GM12801 (cell line): ENCODE results near the gene KRTAP1-1.
"Not testable (repeated sequence)": the region's sequence is repeated elsewhere in the genome, so short reads cannot be mapped to it uniquely, and the experiment has no call there.

ENCODE experiments used
- TF ChIP-seq, protein P1 (sequence below): IDR thresholded peaks from one replicate; pipeline ENCODE4 v1.5.1; 2011; ENCODE audit warnings: control low read depth; ENCODE audit not compliant: insufficient read length; ENCODE audit errors: extremely low read depth

The KRTAP1-1 gene

DNA sequence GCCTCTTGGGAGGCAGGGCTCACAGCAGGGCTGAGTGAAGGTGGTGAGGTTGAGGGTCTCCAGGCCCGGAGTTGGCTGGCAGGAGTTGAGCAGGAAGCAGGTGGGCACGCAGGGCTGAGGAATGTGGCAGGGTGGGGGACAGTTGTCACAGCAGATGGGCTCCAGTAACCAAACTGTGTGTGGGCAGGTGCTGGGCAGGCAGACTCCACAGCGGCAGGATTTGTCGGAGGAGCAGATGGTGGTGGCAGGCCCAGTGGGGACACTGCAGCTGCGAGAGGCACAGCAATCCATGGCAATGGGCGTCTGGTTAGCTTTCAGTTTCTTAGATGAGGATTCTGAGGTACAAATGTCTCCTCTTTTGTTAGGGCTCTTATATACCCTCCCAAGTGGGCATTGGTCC lies 41.7 kb downstream of the KRTAP1-1 start, which contains the start of gene KRTAP3-2:
Gene KRTAP3-2 (minus strand): TSS at position 344 of the 400 bp plus-strand sequence. CDS start 53 bp downstream, at position 291.
- TF ChIP-seq, protein P1, sequence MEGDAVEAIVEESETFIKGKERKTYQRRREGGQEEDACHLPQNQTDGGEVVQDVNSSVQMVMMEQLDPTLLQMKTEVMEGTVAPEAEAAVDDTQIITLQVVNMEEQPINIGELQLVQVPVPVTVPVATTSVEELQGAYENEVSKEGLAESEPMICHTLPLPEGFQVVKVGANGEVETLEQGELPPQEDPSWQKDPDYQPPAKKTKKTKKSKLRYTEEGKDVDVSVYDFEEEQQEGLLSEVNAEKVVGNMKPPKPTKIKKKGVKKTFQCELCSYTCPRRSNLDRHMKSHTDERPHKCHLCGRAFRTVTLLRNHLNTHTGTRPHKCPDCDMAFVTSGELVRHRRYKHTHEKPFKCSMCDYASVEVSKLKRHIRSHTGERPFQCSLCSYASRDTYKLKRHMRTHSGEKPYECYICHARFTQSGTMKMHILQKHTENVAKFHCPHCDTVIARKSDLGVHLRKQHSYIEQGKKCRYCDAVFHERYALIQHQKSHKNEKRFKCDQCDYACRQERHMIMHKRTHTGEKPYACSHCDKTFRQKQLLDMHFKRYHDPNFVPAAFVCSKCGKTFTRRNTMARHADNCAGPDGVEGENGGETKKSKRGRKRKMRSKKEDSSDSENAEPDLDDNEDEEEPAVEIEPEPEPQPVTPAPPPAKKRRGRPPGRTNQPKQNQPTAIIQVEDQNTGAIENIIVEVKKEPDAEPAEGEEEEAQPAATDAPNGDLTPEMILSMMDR = not testable (repeated sequence)

GRCh38 chr17:40997361-40997760 lies 43.9 kb downstream of the KRTAP1-1 start:
- TF ChIP-seq, protein P1 = no peak

DNA sequence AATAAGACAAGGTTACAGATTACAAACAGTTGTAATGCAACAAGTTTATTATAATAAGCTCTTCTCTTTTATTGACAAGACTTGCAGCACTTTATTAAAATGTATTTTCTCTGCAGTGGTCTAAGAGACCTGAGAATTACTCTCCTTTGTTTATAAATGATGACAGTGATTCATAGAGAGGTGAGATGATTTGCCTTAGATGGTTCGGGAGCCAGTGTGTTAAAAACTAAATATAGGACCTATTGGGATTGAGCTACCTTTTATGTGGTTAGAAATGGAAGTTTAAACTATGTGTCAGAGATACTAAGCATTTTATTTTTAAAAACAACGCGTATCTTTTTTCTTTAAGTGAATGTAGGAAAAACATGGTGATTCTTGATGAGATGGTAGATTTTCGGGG lies 44.4 kb downstream of the KRTAP1-1 start:
- TF ChIP-seq, protein P1 = no peak

- TF ChIP-seq, protein P1 = no peak
These were observed 46.1 kb downstream of the KRTAP1-1 start for GRCh38 chr17:40995116-40995515.

- TF ChIP-seq, protein P1 = no peak
These were observed 47.4 kb downstream of the KRTAP1-1 start, which contains the start of gene KRTAP3-3 for GRCh38 chr17:40993839-40994238. Gene KRTAP3-3 (minus strand): TSS chr17:40994164. CDS start chr17:40994097, 67 bp downstream.

GRCh38 chr17:40993084-40993483 lies 48.2 kb downstream of the KRTAP1-1 start:
- TF ChIP-seq, protein P1 = no peak

GRCh38 chr17:40992666-40993065 lies 48.6 kb downstream of the KRTAP1-1 start:
- TF ChIP-seq, protein P1 = no peak
